Measurements from ENCODE around the gene CDCA7L. TPM values are rescaled to one million over a fixed set of nuclear protein-coding genes. Genes with fewer than 3 reads are reported as not detected.

The CDCA7L gene
- total and polyA plus RNA-seq, 2 of the 4 experiments (the other 2 are of a cell fraction): 20.4 to 35.0 TPM

DNA sequence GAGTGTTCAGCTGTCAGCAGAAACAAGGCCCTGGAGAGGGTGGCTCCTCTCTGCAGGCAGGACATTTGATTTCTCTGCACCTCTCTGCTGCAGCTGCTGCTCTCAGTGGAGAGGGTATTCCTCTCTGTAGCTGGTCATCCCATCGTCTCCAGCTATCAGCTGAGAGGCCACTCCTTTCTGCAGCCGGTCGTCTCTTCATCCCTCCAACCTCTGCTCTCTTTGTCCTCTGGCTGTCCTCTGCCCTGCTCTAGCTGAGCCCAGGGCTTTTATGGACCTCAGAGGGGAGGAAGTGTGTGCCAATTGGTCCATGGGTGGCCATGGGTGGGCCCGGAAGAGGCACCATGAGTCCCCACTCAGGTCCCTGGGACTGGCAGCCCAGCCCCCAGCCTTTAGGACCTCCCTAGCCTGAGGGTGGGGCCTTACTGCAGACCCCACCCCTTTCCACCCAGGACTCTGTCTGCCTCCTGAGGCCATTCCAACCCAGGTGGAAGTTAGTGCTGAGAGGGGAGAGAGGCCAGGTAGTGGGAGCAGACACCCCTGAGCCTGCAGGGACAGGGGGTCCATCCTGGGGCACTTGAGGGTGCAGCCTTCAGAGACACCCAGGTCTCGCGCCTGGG lies 26.2 kb upstream of the CDCA7L start:
- BruUV-seq (replicated peaks): no TSS peak
- Histone ChIP-seq H4K8ac (ENCODE audit: low read depth in 2 of 2, low read length in 2 of 2) (no peak overlapping the region), H4K91ac (ENCODE audit: insufficient read depth, low read depth, low read length) (no peak overlapping the region), H3K27ac (ENCODE audit: insufficient read depth, low read length) (no peak overlapping the region), H2AK9ac (replicated peaks; ENCODE audit: low read depth, low read length, poor library complexity) (no peak overlapping the region), H4K20me1 (ENCODE audit: insufficient read depth, low read length) (no peaks in the 10 kb centered on the region), H3K9me3 (ENCODE audit: control insufficient read depth, insufficient read depth, low read length) (no peaks in the 10 kb centered on the region), H3K27me3 (ENCODE audit: control insufficient read depth, insufficient read depth, low read length) (no peaks in the 10 kb centered on the region), H2BK15ac (ENCODE audit: low read depth, low read length) (no peak overlapping the region), H3K4me1 (ENCODE audit: control insufficient read depth, insufficient read depth, low read length) (no peaks in the 10 kb centered on the region), H2AFZ (replicated peaks; ENCODE audit: low read length, poor library complexity) (no peak overlapping the region), H4K5ac (ENCODE audit: low read depth, low read length) (no peak overlapping the region), H2AK5ac (ENCODE audit: low read depth, low read length) (no peak overlapping the region), H3K23ac (ENCODE audit: low read depth, low read length) (no peak overlapping the region), H3K79me1 (ENCODE audit: low read depth in 1 of 2, low read length in 2 of 2) (no peaks in the 10 kb centered on the region), H2BK120ac (ENCODE audit: low read depth, low read length) (no peak overlapping the region), H2BK20ac (ENCODE audit: low read depth, low read length) (no peak overlapping the region), H3K56ac (ENCODE audit: extremely low read depth, insufficient read depth, low read length) (no peak overlapping the region), H3K18ac (ENCODE audit: low read depth, low read length) (no peak overlapping the region), H3K4me2 (ENCODE audit: low read depth, low read length) (no peak overlapping the region), H3K9me1 (ENCODE audit: insufficient read depth, low read length) (no peaks in the 10 kb centered on the region), H3K14ac (replicated peaks; ENCODE audit: low read depth, low read length) (no peak overlapping the region), H3K4ac (ENCODE audit: low read depth, low read length) (no peak overlapping the region), H3K36me3 (ENCODE audit: control insufficient read depth, insufficient read depth, low read length) (no peaks in the 10 kb centered on the region), H3K4me3 (ENCODE audit: insufficient read depth, low read depth, low read length) (no peak overlapping the region), H3K9ac (ENCODE audit: low read depth, low read length) (no peak overlapping the region), H2BK5ac (ENCODE audit: low read depth, low read length, poor library complexity, severe bottlenecking) (no peak overlapping the region)
- in situ Hi-C loops (cut with MboI; ENCODE audit: low sequenced_read_pairs) (no loop called here), intact Hi-C loops (cut with micrococcal nuclease) (no loop called here), dilution Hi-C loops (cut with HindIII; ENCODE audit: low sequenced_read_pairs, unreplicated experiment) (no loop called here)
- ChIA-PET POLR2A (ENCODE audit: unreplicated experiment) (no interaction called here), CTCF (no interaction called here)
- DNase-seq (no peak), ATAC-seq (ENCODE audit: low read depth) (no peak)
- no CpG with 5 or more reads among the region's 6 CpGs for WGBS, 2 experiments (ENCODE audit: extremely low coverage in 2 of 2, insufficient read length in 1 of 2)
- TF ChIP-seq BHLHE40 (IDR thresholded peaks at IDR 0.05; ENCODE audit: low read depth, low read length) (no peak), MXI1 (IDR thresholded peaks at IDR 0.05; ENCODE audit: borderline replicate concordance, low read depth, low read length) (no peak), RAD21 (IDR thresholded peaks at IDR 0.05; ENCODE audit: low read length) (no peak), SMC3 (IDR thresholded peaks at IDR 0.05; ENCODE audit: low read depth, low read length) (no peak), NFE2L2 (IDR thresholded peaks at IDR 0.05; ENCODE audit: low read depth, low read length) (no peak), POLR2A (IDR thresholded peaks at IDR 0.05; ENCODE audit: low read depth, low read length) (no peak)
- TF ChIP-seq, protein P1, sequence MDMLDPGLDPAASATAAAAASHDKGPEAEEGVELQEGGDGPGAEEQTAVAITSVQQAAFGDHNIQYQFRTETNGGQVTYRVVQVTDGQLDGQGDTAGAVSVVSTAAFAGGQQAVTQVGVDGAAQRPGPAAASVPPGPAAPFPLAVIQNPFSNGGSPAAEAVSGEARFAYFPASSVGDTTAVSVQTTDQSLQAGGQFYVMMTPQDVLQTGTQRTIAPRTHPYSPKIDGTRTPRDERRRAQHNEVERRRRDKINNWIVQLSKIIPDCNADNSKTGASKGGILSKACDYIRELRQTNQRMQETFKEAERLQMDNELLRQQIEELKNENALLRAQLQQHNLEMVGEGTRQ (IDR thresholded peaks at IDR 0.05; ENCODE audit: low read depth, low read length): no peak
- TF ChIP-seq, protein P2, sequence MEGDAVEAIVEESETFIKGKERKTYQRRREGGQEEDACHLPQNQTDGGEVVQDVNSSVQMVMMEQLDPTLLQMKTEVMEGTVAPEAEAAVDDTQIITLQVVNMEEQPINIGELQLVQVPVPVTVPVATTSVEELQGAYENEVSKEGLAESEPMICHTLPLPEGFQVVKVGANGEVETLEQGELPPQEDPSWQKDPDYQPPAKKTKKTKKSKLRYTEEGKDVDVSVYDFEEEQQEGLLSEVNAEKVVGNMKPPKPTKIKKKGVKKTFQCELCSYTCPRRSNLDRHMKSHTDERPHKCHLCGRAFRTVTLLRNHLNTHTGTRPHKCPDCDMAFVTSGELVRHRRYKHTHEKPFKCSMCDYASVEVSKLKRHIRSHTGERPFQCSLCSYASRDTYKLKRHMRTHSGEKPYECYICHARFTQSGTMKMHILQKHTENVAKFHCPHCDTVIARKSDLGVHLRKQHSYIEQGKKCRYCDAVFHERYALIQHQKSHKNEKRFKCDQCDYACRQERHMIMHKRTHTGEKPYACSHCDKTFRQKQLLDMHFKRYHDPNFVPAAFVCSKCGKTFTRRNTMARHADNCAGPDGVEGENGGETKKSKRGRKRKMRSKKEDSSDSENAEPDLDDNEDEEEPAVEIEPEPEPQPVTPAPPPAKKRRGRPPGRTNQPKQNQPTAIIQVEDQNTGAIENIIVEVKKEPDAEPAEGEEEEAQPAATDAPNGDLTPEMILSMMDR (conservative IDR thresholded peaks at IDR 0.05; ENCODE audit: low read depth, low read length): no peak
